ENCODE results near the gene CCDC6. TPM values are rescaled to one million over a fixed set of nuclear protein-coding genes. Genes with fewer than 3 reads are reported as not detected.

CCDC6 gene
- total and polyA plus RNA-seq, 3 donors from 2014 or later = 21.1 to 52.2 (median 41.7) TPM

GRCh38 chr10:59823111-59823510 is 83.2 kb downstream of the CCDC6 start:
- 83 to 92% methylated on average over 6 of the region's 6 CpGs for WGBS, 2 donors
- intact Hi-C loops (cut with DNase I; ENCODE audit: low total_unique reads) = no loop called here
- no peaks in the 10 kb centered on the region for H3K9me3 ChIP-seq
- peaks cover 3% of the 10 kb centered on the region for H3K4me1 ChIP-seq
- TF ChIP-seq POLR2A (IDR thresholded peaks at IDR 0.05) (no peak), CTCF (IDR thresholded peaks at IDR 0.05) (no peak)
- H3K4me3 ChIP-seq = no peak overlapping the region
- no peaks in the 10 kb centered on the region for H3K27me3 ChIP-seq
- no peak overlapping the region for H3K27ac ChIP-seq
- H3K36me3 ChIP-seq (ENCODE audit: low read depth, missing control alignments) = no peaks in the 10 kb centered on the region
- DNase-seq = no peak

GRCh38 chr10:59820471-59820870 is 85.9 kb downstream of the CCDC6 start:
- 84 to 85% methylated on average over 5 of the region's 5 CpGs for whole genome bisulfite sequencing, 2 donors
- Histone ChIP-seq H3K4me3 (no peak overlapping the region), H3K9me3 (no peaks in the 10 kb centered on the region), H3K4me1 (peaks cover 3% of the 10 kb centered on the region), H3K27me3 (no peaks in the 10 kb centered on the region), H3K27ac (no peak overlapping the region), H3K36me3 (ENCODE audit: low read depth, missing control alignments) (no peaks in the 10 kb centered on the region)
- no peak for DNase-seq
- TF ChIP-seq POLR2A (IDR thresholded peaks at IDR 0.05) = no peak
- TF ChIP-seq CTCF (IDR thresholded peaks at IDR 0.05) = no peak
- intact Hi-C loops (cut with DNase I; ENCODE audit: low total_unique reads) = no loop called here

- TF ChIP-seq POLR2A (IDR thresholded peaks at IDR 0.05) = no peak
- TF ChIP-seq CTCF (IDR thresholded peaks at IDR 0.05) = no peak
- WGBS, 2 donors = 95 to 96% methylated on average over 2 of the region's 2 CpGs
Measured at GRCh38 chr10:59819683-59820082, 86.7 kb downstream of the CCDC6 start.

GRCh38 chr10:59819265-59819664 is 87.1 kb downstream of the CCDC6 start:
- no peak for DNase-seq
- H3K4me3 ChIP-seq = no peak overlapping the region
- H3K27ac ChIP-seq = no peak overlapping the region
- TF ChIP-seq CTCF (IDR thresholded peaks at IDR 0.05) (no peak), POLR2A (IDR thresholded peaks at IDR 0.05) (no peak)
- 92 to 96% methylated on average over 1 of the region's 1 CpG for WGBS, 2 donors
- no peaks in the 10 kb centered on the region for H3K9me3 ChIP-seq
- H3K36me3 ChIP-seq (ENCODE audit: low read depth, missing control alignments) = no peaks in the 10 kb centered on the region
- intact Hi-C loops (cut with DNase I; ENCODE audit: low total_unique reads) = no loop called here
- H3K4me1 ChIP-seq = peaks cover 10% of the 10 kb centered on the region
- no peaks in the 10 kb centered on the region for H3K27me3 ChIP-seq

More at GRCh38 chr10:59819683-59820082, 86.7 kb downstream of the CCDC6 start:
- DNase-seq = no peak
- intact Hi-C loops (cut with DNase I; ENCODE audit: low total_unique reads) = no loop called here
- no peak overlapping the region for H3K4me3 ChIP-seq
- no peaks in the 10 kb centered on the region for H3K9me3 ChIP-seq
- H3K27ac ChIP-seq = no peak overlapping the region
- peaks cover 9% of the 10 kb centered on the region for H3K4me1 ChIP-seq
- H3K36me3 ChIP-seq (ENCODE audit: low read depth, missing control alignments) = no peaks in the 10 kb centered on the region
- H3K27me3 ChIP-seq = no peaks in the 10 kb centered on the region

- Histone ChIP-seq H3K27me3 (no peaks in the 10 kb centered on the region), H3K27ac (no peak overlapping the region), H3K9me3 (no peaks in the 10 kb centered on the region), H3K4me3 (no peak overlapping the region), H3K4me1 (peaks cover 10% of the 10 kb centered on the region), H3K36me3 (ENCODE audit: low read depth, missing control alignments) (no peaks in the 10 kb centered on the region)
- WGBS, 2 donors = 95 to 97% methylated on average over 6 of the region's 6 CpGs
- DNase-seq = peak; percentile 16
- no peak for TF ChIP-seq CTCF (IDR thresholded peaks at IDR 0.05)
- TF ChIP-seq POLR2A (IDR thresholded peaks at IDR 0.05) = no peak
- intact Hi-C loops (cut with DNase I; ENCODE audit: low total_unique reads) = no loop called here
Measured at GRCh38 chr10:59817773-59818172, 88.6 kb downstream of the CCDC6 start.

All from testis (tissue), 3 donors.